ENCODE results near the gene MPRIP.
A peak's percentile ranks its signal among the peaks of the same experiment; 100 is the strongest.

The MPRIP gene

GRCh38 chr17:17044846-17045561 lies 2.7 kb downstream of the MPRIP start:
- DNase-seq (ENCODE audit: low read depth) = no peak
- peak overlapping the region; percentile 16; the same call in 1 of the 2 replicates for H3K4me3 ChIP-seq (ENCODE audit: low read depth, low read length)
- TF ChIP-seq CTCF (IDR thresholded peaks at IDR 0.05; ENCODE audit: control insufficient read depth, extremely low read depth, insufficient read depth) = 0 out of 2 replicates have a peak, but pooled peaks have one; percentile 1

- DNase-seq (ENCODE audit: low read depth) = no peak
- H3K4me3 ChIP-seq (ENCODE audit: low read depth, low read length) = no peak overlapping the region
- no peak for TF ChIP-seq CTCF (IDR thresholded peaks at IDR 0.05; ENCODE audit: control insufficient read depth, extremely low read depth, insufficient read depth)
Observed at GRCh38 chr17:17048106-17048505, 5.8 kb downstream of the MPRIP start.

GRCh38 chr17:17050346-17051345 lies 8.4 kb downstream of the MPRIP start:
- DNase-seq (ENCODE audit: low read depth) = no peak
- no peak overlapping the region for H3K4me3 ChIP-seq (ENCODE audit: low read depth, low read length)
- no peak for TF ChIP-seq CTCF (IDR thresholded peaks at IDR 0.05; ENCODE audit: control insufficient read depth, extremely low read depth, insufficient read depth)

- no peak for TF ChIP-seq CTCF (IDR thresholded peaks at IDR 0.05; ENCODE audit: control insufficient read depth, extremely low read depth, insufficient read depth)
- no peak for DNase-seq (ENCODE audit: low read depth)
- no peak overlapping the region for H3K4me3 ChIP-seq (ENCODE audit: low read depth, low read length)
Observed at GRCh38 chr17:17051380-17051779, 9.1 kb downstream of the MPRIP start.

- no peak overlapping the region for H3K4me3 ChIP-seq (ENCODE audit: low read depth, low read length)
- TF ChIP-seq CTCF (IDR thresholded peaks at IDR 0.05; ENCODE audit: control insufficient read depth, extremely low read depth, insufficient read depth) = no peak
- no peak for DNase-seq (ENCODE audit: low read depth)
Observed at GRCh38 chr17:17051791-17052461, 9.7 kb downstream of the MPRIP start.

- DNase-seq (ENCODE audit: low read depth) = no peak
- TF ChIP-seq CTCF (IDR thresholded peaks at IDR 0.05; ENCODE audit: control insufficient read depth, extremely low read depth, insufficient read depth) = no peak
- H3K4me3 ChIP-seq (ENCODE audit: low read depth, low read length) = no peak overlapping the region
Observed at GRCh38 chr17:17052462-17053221, 10.4 kb downstream of the MPRIP start.

Measured in LNCaP clone FGC (cell line).